HepG2 (cell line): ENCODE data around the gene SPARC. TPM values are rescaled to one million over a fixed set of nuclear protein-coding genes. Genes with fewer than 3 reads are reported as not detected.

Experiments
- CEBPG ChIP-seq: IDR thresholded peaks from 2 replicates; pipeline ENCODE4 v1.6.1; 2016
- EP300 ChIP-seq, 3 experiments: sonication (generic) in 1 of 3; formaldehyde crosslinking in 1 of 3; IDR thresholded peaks; 2 replicates each; pipeline versions ENCODE4 v1.5.1 to v1.6.1; 2011 to 2020; ENCODE audit warnings: low read depth in 2 of 3, low read length in 2 of 3, borderline replicate concordance in 1 of 3, improper control_type of control experiment in 1 of 3, mild to moderate bottlenecking in 1 of 3, missing genetic modification reagents in 1 of 3, moderate library complexity in 1 of 3
- MXI1 ChIP-seq: IDR thresholded peaks from 3 replicates; pipeline ENCODE4 v1.6.1; 2012; ENCODE audit warnings: low read depth, low read length, inconsistent platforms, borderline replicate concordance
- NR2F1 ChIP-seq, 2 experiments: fragments of 450-650 bp in 1 of 2; formaldehyde crosslinking in 1 of 2; IDR thresholded peaks; 2 replicates each; pipeline versions ENCODE4 v1.5.0 to v1.6.1; 2016 to 2020; ENCODE audit warnings: mild to moderate bottlenecking in 1 of 2, missing compliant biosample characterization in 1 of 2, missing genetic modification reagents in 1 of 2, moderate library complexity in 1 of 2
- polyA plus RNA-seq, 8 experiments: library from polyadenylated mRNA; depleted of rRNA in 3 of 8; stranded (reverse) in 7 of 8; unstranded in 1 of 8; fragments of >200 nt; fragmentation: Illumina TruSeq in 4 of 8; extraction: Trizol in 4 of 8; gene quantifications; 2 replicates each; pipeline versions ENCODE4 v1.2.1 to v1.2.3, GENCODE V29; 2011 to 2016; ENCODE audit warnings: low read depth in 4 of 8, missing spikeins in 1 of 8, mixed read lengths in 1 of 8; ENCODE audit not compliant: insufficient read depth in 1 of 8
- total RNA-seq, 5 experiments: library from RNA; depleted of rRNA; stranded (reverse); fragments of >200 nt; fragmentation: Illumina TruSeq; extraction: Trizol; gene quantifications; 2 replicates each; pipeline ENCODE4 v1.2.3, GENCODE V29; 2016; ENCODE audit warnings: low read depth in 1 of 5
- TF ChIP-seq, protein P1 (sequence below): IDR thresholded peaks from 2 replicates; pipeline ENCODE4 v1.4.0; 2020; ENCODE audit warnings: mild to moderate bottlenecking, missing genetic modification reagents
- TF ChIP-seq, protein P2 (sequence below): sonication (generic); formaldehyde crosslinking; IDR thresholded peaks from 2 replicates; pipeline ENCODE4 v1.4.0; 2020; ENCODE audit warnings: mild to moderate bottlenecking, missing genetic modification reagents, borderline replicate concordance
- TF ChIP-seq, protein P3 (sequence below), 2 experiments: fragments of 450-650 bp in 1 of 2; sonication (generic) in 1 of 2; formaldehyde crosslinking; IDR thresholded peaks; 2 replicates each; pipeline versions ENCODE4 v1.5.0 to v1.8.0; 2020 to 2022; ENCODE audit warnings: mild to moderate bottlenecking in 1 of 2, missing genetic modification reagents in 1 of 2
- TF ChIP-seq, protein P4 (sequence below): sonication (generic); formaldehyde crosslinking; conservative IDR thresholded peaks from 2 replicates; pipeline ENCODE4 v1.4.0; 2020; ENCODE audit warnings: mild to moderate bottlenecking, missing genetic modification reagents, moderate library complexity

SPARC gene
- total and polyA plus RNA-seq, 2 of the 13 experiments (the other 11 are each of a cell fraction or from before 2014, with no cell fraction given), result 76.7 to 192 TPM

DNA sequence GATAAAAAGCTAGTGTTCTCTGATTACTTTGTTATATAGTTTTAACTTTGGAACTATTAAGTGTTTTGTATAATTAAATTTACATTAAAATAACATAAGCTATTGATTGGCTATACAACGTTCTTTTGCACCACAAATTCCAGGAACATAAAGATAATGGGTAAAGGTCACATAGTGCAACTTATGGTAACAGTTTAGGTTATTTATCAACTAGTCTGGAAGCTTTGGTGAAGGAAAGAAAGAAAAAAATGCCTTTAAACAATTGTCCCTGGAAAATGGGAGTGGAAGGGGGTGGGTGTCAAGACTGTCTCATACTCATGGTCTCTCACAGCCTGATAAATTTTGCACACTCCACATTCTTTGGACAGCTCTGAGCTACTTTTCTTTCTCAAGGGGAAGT, 17.1 kb upstream of the SPARC start (continued):
- TF ChIP-seq, protein P1, sequence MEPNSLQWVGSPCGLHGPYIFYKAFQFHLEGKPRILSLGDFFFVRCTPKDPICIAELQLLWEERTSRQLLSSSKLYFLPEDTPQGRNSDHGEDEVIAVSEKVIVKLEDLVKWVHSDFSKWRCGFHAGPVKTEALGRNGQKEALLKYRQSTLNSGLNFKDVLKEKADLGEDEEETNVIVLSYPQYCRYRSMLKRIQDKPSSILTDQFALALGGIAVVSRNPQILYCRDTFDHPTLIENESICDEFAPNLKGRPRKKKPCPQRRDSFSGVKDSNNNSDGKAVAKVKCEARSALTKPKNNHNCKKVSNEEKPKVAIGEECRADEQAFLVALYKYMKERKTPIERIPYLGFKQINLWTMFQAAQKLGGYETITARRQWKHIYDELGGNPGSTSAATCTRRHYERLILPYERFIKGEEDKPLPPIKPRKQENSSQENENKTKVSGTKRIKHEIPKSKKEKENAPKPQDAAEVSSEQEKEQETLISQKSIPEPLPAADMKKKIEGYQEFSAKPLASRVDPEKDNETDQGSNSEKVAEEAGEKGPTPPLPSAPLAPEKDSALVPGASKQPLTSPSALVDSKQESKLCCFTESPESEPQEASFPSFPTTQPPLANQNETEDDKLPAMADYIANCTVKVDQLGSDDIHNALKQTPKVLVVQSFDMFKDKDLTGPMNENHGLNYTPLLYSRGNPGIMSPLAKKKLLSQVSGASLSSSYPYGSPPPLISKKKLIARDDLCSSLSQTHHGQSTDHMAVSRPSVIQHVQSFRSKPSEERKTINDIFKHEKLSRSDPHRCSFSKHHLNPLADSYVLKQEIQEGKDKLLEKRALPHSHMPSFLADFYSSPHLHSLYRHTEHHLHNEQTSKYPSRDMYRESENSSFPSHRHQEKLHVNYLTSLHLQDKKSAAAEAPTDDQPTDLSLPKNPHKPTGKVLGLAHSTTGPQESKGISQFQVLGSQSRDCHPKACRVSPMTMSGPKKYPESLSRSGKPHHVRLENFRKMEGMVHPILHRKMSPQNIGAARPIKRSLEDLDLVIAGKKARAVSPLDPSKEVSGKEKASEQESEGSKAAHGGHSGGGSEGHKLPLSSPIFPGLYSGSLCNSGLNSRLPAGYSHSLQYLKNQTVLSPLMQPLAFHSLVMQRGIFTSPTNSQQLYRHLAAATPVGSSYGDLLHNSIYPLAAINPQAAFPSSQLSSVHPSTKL (CRISPR knock-in tag), result peak; percentile 55; the same call in 1 of the 2 replicates
- TF ChIP-seq MXI1 (no peak), EP300 (IDR thresholded peaks at IDR 0.05; ENCODE audit: low read depth in 2 of 2, low read length in 2 of 2) (0 out of 4 replicates have a peak, but pooled peaks of 1 of the 2 experiments have one; percentile 9), EP300 (CRISPR knock-in tag; IDR thresholded peaks at IDR 0.05; ENCODE audit: borderline replicate concordance) (no peak), CEBPG (CRISPR knock-in tag) (peak; percentile 33; the same call in 1 of the 2 replicates), NR2F1 (CRISPR knock-in tag; IDR thresholded peaks at IDR 0.05) (peak in 1 of 2 experiments; percentile 23; a peak in 1 of 4 replicates)
- TF ChIP-seq, protein P2, sequence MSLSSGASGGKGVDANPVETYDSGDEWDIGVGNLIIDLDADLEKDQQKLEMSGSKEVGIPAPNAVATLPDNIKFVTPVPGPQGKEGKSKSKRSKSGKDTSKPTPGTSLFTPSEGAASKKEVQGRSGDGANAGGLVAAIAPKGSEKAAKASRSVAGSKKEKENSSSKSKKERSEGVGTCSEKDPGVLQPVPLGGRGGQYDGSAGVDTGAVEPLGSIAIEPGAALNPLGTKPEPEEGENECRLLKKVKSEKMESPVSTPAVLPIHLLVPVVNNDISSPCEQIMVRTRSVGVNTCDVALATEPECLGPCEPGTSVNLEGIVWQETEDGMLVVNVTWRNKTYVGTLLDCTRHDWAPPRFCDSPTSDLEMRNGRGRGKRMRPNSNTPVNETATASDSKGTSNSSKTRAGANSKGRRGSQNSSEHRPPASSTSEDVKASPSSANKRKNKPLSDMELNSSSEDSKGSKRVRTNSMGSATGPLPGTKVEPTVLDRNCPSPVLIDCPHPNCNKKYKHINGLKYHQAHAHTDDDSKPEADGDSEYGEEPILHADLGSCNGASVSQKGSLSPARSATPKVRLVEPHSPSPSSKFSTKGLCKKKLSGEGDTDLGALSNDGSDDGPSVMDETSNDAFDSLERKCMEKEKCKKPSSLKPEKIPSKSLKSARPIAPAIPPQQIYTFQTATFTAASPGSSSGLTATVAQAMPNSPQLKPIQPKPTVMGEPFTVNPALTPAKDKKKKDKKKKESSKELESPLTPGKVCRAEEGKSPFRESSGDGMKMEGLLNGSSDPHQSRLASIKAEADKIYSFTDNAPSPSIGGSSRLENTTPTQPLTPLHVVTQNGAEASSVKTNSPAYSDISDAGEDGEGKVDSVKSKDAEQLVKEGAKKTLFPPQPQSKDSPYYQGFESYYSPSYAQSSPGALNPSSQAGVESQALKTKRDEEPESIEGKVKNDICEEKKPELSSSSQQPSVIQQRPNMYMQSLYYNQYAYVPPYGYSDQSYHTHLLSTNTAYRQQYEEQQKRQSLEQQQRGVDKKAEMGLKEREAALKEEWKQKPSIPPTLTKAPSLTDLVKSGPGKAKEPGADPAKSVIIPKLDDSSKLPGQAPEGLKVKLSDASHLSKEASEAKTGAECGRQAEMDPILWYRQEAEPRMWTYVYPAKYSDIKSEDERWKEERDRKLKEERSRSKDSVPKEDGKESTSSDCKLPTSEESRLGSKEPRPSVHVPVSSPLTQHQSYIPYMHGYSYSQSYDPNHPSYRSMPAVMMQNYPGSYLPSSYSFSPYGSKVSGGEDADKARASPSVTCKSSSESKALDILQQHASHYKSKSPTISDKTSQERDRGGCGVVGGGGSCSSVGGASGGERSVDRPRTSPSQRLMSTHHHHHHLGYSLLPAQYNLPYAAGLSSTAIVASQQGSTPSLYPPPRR (CRISPR knock-in tag), result no peak
- TF ChIP-seq, protein P3, sequence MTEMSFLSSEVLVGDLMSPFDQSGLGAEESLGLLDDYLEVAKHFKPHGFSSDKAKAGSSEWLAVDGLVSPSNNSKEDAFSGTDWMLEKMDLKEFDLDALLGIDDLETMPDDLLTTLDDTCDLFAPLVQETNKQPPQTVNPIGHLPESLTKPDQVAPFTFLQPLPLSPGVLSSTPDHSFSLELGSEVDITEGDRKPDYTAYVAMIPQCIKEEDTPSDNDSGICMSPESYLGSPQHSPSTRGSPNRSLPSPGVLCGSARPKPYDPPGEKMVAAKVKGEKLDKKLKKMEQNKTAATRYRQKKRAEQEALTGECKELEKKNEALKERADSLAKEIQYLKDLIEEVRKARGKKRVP (CRISPR knock-in tag; IDR thresholded peaks at IDR 0.05), result peak in 1 of 2 experiments; percentile 24; a peak in 1 of 4 replicates
- TF ChIP-seq, protein P4, sequence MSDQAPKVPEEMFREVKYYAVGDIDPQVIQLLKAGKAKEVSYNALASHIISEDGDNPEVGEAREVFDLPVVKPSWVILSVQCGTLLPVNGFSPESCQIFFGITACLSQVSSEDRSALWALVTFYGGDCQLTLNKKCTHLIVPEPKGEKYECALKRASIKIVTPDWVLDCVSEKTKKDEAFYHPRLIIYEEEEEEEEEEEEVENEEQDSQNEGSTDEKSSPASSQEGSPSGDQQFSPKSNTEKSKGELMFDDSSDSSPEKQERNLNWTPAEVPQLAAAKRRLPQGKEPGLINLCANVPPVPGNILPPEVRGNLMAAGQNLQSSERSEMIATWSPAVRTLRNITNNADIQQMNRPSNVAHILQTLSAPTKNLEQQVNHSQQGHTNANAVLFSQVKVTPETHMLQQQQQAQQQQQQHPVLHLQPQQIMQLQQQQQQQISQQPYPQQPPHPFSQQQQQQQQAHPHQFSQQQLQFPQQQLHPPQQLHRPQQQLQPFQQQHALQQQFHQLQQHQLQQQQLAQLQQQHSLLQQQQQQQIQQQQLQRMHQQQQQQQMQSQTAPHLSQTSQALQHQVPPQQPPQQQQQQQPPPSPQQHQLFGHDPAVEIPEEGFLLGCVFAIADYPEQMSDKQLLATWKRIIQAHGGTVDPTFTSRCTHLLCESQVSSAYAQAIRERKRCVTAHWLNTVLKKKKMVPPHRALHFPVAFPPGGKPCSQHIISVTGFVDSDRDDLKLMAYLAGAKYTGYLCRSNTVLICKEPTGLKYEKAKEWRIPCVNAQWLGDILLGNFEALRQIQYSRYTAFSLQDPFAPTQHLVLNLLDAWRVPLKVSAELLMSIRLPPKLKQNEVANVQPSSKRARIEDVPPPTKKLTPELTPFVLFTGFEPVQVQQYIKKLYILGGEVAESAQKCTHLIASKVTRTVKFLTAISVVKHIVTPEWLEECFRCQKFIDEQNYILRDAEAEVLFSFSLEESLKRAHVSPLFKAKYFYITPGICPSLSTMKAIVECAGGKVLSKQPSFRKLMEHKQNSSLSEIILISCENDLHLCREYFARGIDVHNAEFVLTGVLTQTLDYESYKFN (CRISPR knock-in tag), result peak; percentile 49
